Anterior cingulate cortex (tissue), 58 donors: ENCODE results near the gene RYR3.

Experiments
- DNase-seq, 58 donors: peaks; one replicate each; lab custom pipeline; 2025; lab: John Stamatoyannopoulos, UW

The RYR3 gene

GRCh38 chr15:33377204-33377603, 66.4 kb downstream of the RYR3 start:
- DNase-seq = no peak

DNA sequence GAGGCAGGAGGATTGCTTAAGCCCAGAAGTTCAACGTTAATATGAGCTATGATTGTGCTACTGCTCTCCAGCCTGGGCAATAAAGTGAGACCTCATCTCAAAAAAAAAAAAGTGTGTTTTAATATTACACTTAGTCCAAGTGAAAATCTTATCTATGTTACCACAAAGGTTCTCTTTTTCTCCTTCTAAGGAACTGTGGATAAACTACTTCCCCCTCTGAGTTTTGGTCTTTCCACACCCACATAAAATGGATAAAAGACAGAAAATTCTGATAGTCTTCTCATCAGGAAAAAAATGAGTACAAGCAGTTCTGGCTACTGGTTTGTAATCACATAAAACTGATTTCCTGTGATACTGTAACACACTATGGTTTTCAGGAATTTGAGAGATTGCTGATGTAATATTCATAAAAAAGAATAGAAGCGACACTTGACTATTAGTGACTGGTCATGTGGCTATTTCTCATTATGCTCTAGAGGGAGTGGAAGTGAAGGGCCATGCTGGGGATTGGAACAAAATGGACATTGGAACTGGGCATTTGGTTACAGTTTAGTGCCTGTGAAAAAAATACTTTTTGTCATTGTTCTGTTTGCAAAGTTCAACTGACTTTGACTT, 68.2 kb downstream of the RYR3 start:
- DNase-seq = no peak

DNA sequence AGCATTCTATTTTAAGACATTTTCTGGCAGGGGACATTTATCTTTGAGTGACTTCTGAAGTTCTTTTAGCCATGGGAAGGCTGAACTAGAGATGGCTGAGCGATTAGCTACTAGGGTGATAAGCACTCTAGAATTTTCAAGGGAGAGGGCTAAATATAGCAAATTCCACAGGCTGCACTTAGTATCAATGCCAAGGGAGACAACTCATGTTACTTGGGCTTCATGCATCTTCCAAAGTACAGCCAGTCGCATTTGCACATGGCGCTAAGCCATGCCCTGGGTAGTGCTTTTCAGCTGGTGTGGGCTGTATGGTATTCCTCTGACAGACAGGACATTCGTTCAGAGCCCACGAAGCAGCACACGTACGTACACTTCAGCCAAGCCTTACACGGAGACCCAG, 69.6 kb downstream of the RYR3 start:
- no peak for DNase-seq

DNA sequence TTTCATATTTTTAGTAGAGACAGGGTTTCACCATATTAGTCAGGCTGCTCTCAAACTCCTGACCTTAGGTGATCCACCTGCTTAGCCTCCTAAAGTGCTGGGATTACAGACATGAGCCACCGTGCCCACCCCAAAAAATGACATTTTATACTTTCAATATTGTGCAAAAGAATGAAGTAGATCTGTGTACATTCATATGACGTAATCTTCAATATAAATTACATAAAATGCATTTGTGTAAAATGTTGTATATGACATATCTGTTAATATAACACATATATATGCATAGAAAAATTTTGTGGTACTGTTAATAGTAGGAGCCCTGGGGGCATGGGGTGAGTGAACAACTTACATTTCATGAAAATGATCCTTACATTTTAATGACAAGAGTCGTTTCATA, 71.7 kb downstream of the RYR3 start:
- DNase-seq = no peak

- no peak for DNase-seq
These were observed 73.5 kb downstream of the RYR3 start for GRCh38 chr15:33384307-33384706.

- DNase-seq = no peak
These were observed 81.7 kb downstream of the RYR3 start for GRCh38 chr15:33392453-33392852.

DNA sequence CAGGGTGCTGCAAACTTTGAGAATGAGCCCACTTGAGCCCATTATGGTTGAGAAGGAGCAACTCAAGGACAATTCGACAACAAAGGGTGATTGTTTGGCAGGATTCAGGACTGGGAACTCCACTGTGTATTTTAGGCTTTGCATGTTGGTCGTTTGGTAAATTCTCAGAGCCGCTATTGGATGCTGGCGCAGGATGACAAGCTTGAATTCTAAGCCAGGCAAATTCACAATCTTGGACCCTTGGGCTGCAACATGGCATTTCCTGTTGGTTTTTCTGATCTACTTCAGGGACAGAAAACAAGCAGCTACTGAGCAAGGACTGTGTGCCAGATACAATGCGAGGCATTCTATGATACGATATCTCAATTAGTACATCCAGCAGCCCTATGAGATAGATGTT, 82.8 kb downstream of the RYR3 start:
- DNase-seq = no peak

DNA sequence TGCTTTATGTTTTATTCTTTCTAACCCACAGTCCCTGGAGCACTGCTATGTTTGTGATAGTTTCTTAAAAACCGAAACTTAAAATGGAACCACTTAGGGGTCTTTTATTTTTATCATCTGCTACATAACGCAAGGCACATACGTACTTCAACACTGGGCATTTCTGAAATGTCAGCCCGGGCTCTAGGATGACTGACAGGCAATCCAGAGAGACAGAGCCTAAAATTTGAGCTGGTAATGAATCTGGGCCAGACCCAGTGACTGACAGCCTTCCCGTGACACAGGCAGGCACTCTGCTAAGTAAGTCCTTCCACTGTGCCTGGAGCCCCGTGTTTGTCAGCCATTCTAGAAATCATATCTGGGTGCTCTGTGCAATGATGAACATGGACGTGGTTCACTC, 84.6 kb downstream of the RYR3 start:
- no peak for DNase-seq

DNA sequence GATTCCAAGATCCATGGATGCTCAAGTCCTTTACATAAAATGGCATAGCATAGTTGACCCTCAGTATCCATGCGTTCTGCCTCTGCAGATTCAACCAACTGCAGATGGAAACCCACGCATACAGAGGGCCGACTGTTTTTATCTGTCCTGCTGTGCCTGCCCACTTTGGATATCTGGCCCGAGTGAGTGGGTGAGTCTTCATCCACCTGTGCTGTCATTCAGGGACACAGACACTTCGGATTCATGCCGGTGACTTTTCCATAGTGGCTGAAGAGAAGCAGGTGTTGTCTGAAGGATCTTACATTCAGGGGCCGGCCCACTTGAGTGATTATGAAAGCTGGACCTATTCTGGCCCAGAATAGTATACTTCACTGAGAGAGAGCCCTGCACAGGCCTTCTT, 85.1 kb downstream of the RYR3 start:
- DNase-seq = no peak

GRCh38 chr15:33396475-33396874, 85.7 kb downstream of the RYR3 start:
- DNase-seq = no peak

DNA sequence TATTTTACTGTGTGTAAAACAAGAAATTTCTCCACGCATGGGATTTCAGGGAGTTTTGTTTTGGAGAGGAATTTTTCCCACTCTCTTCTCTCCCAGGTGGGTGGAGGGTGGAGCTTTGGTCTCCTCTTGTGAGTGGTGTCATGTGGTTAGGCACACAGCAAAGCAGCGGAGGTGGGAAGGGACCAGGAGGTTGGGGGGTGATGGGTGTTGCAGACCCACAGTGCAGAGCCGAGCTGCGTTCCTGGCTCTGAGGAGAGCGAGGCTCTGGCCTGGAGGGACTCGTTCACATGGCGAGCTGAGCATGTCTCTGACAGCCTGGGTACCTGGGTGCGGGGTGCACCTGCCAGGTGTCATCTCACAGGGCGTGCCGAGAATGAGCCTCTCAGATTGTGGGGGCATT, 87.8 kb downstream of the RYR3 start:
- no peak for DNase-seq

DNA sequence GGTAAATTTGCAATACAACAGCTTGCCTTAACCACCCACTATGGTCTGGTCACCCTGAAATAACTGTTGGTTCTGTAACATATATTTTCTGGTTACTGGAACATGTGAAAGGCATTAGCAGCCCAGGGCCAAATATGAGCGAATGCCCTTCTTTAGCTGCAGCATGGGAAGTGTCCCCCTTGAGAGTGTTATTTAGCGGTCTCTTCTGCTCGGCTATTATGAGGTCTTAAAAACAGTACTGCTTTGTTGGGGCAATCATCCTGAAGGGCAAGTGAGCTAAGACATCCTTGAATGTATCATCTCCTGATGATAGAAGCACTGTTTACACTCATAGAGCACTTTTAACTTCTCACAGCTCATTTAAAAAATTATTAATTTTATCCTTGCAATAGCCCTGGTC, 90.2 kb downstream of the RYR3 start:
- DNase-seq = no peak

- no peak for DNase-seq
These were observed 91.8 kb downstream of the RYR3 start for GRCh38 chr15:33402600-33402999.

- DNase-seq = no peak
These were observed 94.3 kb downstream of the RYR3 start for GRCh38 chr15:33405096-33405495.

DNA sequence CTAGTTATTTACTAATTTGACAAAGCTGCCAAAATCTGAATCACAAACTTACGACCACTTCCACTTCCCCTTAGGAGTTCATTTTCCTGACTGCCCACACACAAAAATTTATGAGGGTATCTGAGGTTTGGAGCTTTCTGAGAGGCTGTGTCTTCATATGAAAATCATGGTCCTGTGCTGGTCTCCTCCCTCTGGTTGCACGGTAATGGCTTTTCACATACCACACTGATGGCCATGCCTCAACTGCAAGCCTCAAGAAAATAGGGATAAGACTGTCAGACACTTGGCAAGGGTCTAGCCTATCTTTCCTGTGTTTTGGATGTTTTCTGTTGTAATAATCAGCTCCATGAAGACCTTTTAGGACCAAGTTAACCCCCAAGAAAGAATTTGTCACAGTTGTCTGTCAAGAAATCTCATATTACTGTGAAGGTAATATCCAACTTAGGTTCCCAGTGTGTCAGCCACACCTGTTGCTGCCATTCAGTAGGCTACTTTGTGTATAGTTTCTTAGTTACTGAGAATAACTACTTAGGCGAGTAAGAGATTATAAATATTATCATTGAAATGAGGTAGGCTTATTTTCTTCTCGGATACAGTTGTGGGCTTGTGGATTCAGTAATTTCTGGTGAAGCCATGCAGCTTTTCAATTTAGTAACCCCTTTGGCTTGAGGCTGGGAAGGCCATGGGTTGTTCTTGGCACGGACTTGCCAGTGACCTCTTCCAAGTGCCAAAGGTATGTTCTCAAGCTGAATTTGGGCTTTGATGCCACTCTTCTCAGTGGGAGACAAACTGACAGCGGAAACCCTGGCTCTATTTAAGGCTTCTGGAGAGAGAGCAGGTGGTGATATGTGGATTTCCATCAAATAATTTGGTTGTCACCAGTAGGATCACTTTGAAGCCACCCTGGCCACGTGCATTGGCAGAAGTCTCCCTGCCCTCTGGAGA, 101.1 kb downstream of the RYR3 start:
- DNase-seq = no peak

- DNase-seq = peak in 12 of 58 donors; percentile 2 to 63 (median 11)
These were observed 108.9 kb downstream of the RYR3 start for GRCh38 chr15:33419701-33420100.

- DNase-seq = no peak
These were observed 113.3 kb downstream of the RYR3 start for GRCh38 chr15:33424025-33424424.

DNA sequence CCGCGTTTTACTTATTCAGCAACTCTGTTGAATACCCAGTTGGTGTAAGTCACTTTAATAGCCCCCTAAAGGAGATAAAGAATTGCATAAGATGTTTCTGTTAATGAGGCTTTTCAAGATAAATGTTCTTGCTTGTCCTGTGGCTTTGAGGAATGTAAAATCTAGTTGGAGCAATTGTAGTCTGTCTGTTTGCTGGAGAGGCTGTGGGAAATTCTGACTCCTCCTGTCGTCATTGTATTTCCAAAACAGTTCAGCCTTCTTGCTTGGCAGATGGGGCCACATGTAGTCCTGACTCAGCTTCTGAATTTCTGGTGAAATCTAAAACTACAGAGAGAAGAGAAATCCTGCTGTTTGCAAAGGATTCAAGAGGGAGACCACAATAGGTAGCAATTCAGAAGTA, 114.4 kb downstream of the RYR3 start:
- DNase-seq = peak in 1 of 58 donors; percentile 4

DNA sequence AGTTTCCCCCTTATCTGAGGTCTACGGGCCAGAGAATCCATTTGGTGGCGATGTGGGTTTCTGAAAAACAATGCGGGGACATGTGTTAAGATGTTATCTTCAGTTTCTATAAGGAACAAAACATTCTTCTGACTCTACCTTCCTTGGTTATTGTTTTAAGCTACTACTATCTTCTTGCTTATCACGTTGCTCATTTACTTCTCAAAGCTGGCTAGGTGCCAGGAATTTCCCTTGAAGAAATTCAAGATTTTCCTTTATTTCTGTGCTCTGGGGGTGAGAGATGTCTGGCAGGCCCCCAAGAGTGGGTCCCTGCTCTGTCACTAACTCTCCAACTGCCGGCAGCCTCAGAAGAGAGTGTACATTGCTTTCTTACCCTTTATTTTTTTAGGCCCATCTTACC, 119.8 kb downstream of the RYR3 start:
- no peak for DNase-seq

DNA sequence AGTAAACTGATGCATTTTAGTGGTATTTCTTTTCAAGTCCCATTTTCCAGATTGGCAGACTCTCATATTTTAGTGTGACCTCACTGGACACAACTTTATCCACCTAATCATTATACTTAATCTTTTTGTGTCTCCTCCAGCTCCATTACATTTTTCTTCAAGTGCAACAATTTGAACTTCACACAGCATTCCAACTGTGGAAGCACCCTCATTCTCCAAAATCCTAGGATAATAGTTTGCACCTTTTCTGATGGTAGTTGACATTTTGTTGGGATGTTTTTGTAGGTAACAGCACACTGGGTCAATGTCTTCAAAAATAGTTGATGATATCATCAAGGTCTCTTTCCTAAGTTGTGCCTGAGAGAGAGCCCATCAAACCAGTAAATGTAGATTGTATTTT, 123.1 kb downstream of the RYR3 start:
- DNase-seq = no peak

- no peak for DNase-seq
These were observed 127.6 kb downstream of the RYR3 start for GRCh38 chr15:33438396-33438795.

DNA sequence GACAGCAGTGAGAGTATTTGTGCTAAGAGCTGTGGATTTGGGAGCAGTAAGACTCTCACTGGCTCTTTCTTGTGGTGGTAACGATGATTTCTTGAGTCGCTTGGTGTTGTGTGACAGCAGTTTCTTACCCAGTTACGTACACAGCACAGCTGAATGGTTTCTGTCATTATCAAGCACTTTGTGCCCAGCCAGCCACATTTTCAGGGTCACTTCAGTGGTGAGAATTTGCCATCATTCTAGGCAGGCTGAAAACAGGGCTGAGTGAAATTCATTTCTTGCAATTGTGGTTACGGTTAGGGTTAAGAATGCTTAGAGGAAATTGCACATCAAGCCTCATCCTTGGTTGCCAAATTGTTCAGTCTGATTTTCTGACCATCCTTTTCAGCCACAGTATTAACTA, 130.1 kb downstream of the RYR3 start:
- no peak for DNase-seq
